HG02973 (cell line): Measurements from ENCODE around the gene CCDC81.
"Not testable (repeated sequence)": the region's sequence is repeated elsewhere in the genome, so short reads cannot be mapped to it uniquely, and the experiment has no call there.

ENCODE experiments used
- ATAC-seq: cut with Tn5 transposase; IDR thresholded peaks from one replicate; pipeline ENCODE4 v1.9.1; 2021; ENCODE audit warnings: moderate library complexity; ENCODE audit not compliant: unreplicated experiment

Gene CCDC81

DNA sequence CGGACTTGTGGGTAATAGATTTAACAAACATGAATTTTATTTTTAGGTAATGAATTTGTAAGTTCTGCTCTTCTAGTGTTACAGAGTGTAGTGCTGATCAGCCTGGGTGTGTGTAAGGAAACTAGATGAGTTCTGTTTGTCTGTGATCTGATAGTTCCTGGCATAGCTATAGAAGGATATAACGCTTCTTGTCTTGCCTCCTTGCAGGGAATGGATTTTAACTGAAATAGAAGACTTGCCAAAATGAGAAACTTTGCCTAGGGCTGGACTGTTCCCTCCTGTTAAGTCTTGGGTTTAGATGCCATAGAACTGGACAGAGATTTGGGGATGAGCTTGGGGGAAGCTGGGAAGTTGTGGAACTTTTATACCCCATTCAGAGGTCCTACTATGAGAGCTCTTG is 11.6 kb downstream of the CCDC81 start:
- no peak for ATAC-seq

DNA sequence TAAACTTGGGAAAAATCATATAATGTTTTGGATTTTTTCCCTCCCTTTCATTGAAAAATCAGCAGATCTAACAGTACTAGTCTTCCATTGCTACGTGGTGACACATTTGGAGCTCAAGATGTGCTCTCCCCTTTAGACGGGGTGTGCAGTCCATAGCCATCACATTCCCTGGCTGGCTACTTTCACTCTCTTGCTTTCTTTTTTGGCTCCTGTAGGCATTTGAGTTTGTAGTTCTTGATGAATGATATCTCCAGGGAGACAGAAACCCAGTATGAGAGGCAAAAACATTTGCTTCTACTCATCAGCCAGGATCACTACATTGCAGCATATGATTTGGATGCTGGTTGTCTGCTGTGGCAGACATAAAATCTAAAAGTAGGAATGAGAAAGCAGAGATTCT is 12.1 kb downstream of the CCDC81 start:
- no peak for ATAC-seq

DNA sequence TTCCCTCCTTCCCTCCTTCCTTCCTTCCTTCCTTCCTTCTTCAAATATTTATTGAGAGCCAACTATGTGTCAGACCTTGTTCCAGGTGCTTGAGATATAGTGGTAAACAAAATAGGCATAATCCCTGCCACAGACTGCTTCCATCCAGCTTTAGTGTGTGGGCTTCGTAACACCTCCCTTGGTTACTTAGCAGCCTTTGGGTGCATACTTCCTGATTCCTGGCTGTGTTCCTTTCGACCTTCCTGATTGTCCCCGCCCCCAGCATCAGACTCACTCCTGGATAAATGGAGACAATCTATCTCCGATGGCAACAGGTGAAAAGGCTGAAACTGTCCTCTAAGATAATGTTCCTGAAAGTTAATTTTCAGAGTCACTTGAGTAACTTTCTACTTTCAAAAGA is 13.5 kb downstream of the CCDC81 start:
- no peak for ATAC-seq

GRCh38 chr11:86390487-86390886 is 15.8 kb downstream of the CCDC81 start:
- no peak for ATAC-seq

DNA sequence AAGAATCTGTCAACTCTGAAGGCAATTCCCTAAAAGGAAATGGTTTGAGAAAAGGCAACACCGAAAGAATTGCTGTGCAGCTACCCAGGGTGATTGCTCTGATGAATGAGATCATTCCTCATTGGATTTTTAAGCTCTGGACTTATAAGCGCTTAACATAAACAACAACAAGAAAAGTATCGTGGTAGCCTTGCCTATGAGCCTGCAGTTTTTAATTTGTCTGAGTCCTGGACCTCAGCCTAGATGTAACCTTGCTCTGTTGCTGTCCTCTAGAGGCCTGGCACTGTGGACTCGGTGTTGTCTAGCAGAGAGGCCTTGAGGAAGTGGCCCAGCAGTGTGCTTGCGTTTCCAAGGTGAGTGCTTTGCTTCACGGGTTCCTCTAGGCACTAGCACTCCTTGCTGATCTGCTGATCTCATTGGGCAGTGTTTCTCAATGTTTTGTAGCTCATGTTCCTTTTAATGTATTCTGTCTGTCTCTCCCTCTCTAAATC is 20.4 kb downstream of the CCDC81 start:
- ATAC-seq = no peak

DNA sequence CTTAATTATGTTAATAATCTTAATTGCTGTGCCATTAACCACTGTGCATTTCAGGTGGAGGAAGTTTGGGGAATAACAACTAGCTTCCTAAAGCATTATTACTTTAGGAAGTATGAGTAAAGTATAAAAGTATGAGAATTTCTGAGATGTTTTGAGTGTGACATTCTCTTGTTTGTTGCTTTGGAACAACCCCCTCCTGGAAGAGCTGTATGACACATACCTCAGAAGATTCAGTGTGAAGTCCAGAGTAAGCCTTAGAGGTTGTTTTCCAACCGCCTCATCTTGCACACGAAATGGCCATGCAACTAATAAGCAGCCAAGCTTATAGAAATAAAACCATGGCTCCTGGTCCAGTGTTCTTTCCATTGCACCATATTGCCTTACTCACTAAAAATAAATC is 21.7 kb downstream of the CCDC81 start:
- no peak for ATAC-seq

GRCh38 chr11:86397351-86397750 is 22.7 kb downstream of the CCDC81 start:
- no peak for ATAC-seq

GRCh38 chr11:86398106-86398505 is 23.4 kb downstream of the CCDC81 start:
- no peak for ATAC-seq

DNA sequence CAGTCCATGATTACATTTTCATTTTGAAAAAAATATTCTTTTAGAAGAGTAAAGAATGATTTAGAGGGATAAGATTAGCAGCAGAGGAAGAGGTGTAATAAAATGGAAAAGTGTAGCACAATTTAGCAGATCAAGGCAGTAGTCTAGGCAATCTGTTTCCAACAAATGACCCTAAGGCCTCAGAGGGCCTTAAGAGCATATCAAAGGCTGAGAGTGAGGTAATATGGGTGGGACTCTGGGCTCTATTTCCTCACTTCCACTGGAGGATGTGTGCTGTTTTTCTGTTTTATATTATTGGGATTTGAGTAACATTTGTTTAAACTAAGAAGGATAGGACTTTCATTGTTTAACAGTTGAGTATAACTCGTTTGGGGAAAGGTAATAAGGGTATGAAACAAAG is 28.8 kb downstream of the CCDC81 start:
- ATAC-seq = no peak

GRCh38 chr11:86408845-86409244 is 34.2 kb downstream of the CCDC81 start:
- no peak for ATAC-seq

GRCh38 chr11:86414032-86414431 is 39.3 kb downstream of the CCDC81 start:
- ATAC-seq = no peak

GRCh38 chr11:86415026-86415425 is 40.3 kb downstream of the CCDC81 start:
- ATAC-seq = no peak

- no peak for ATAC-seq
These were observed 41.8 kb downstream of the CCDC81 start for GRCh38 chr11:86416494-86416893.

DNA sequence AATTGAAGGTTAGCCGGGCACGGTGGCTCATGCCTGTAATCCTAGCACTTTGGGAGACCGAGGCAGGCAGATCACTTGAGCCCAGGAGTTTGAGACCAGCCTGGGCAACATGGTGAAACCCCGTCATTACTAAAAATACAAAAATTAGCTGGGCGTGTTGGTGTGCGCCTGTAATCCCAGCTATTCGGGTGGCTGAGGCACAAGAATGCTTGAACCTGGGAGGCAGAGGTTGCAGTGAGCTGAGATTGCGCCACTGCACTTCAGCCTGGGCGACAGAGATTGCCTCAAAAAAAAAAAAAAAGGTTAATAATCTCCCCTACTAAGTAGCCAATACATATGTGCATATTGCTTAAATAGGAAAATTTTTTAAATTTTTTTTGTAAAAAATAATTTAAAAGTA is 42.3 kb downstream of the CCDC81 start:
- not testable (repeated sequence) for ATAC-seq

DNA sequence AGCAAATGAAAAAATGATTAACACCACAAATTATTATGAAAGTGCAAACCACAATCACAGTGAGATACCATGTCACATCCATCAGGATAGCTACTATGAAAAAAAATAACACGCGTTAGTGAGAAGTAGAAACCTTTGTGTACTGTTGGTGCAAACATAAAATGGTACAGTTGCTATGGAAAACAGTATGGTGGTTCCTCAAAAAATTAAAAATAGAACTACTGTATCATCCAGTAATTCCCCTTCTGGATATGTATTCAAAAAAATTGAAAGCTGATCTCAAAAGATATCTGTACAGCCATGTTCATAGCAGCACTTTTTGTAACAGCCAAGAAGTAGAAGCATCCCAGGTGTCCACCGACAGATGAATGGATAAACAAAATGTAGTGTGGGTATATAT is 43.4 kb downstream of the CCDC81 start:
- no peak for ATAC-seq

GRCh38 chr11:86418513-86418912 is 43.8 kb downstream of the CCDC81 start:
- no peak for ATAC-seq

GRCh38 chr11:86418917-86419316 is 44.2 kb downstream of the CCDC81 start:
- ATAC-seq = peak; percentile 46

DNA sequence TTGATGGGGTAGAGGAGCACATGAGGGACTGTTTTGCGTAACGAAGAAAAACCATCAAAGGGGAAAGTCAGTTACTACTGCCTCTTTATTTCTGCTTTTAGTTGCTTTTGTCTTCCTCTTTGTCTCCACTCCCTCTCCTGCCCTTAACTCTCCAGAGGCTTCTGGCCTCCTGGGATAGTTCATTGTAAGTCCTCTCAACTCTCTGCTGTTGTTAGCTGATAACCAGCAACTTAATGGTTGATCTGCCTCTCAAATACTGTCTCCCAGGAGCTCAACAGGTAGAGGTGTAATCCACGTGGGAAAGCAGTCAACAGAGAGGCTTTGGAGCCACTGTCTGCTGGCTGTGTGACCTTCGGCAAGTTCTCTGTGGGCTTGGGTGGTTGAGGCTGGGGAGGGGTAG is 47.3 kb downstream of the CCDC81 start:
- ATAC-seq = no peak

- no peak for ATAC-seq
These were observed 47.7 kb downstream of the CCDC81 start for GRCh38 chr11:86422371-86422770.

GRCh38 chr11:86423488-86423887 is 48.8 kb downstream of the CCDC81 start:
- not testable (repeated sequence) for ATAC-seq

- no peak for ATAC-seq
These were observed 52.8 kb downstream of the CCDC81 start for GRCh38 chr11:86427441-86427840.

DNA sequence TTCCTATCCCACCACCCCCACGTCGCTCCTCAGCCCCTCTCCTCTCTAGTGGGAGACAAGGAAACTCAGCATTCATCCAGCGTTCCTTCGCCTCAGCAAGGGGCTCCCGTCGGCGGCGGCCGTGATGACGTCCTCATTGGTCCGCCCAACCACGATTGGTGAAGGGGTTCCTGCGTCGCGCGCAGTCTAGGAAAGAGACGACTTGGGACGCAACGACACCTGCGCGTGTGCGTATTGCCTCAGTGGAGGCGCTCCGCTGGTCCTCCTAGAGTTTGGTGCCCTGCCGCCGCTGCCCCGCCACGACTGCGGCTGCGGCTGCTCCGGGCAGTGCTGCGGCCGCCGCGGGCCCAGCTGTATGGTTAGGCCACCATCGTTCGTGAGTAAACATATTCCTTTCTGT is 56.6 kb downstream of the CCDC81 start:
- no peak for ATAC-seq

DNA sequence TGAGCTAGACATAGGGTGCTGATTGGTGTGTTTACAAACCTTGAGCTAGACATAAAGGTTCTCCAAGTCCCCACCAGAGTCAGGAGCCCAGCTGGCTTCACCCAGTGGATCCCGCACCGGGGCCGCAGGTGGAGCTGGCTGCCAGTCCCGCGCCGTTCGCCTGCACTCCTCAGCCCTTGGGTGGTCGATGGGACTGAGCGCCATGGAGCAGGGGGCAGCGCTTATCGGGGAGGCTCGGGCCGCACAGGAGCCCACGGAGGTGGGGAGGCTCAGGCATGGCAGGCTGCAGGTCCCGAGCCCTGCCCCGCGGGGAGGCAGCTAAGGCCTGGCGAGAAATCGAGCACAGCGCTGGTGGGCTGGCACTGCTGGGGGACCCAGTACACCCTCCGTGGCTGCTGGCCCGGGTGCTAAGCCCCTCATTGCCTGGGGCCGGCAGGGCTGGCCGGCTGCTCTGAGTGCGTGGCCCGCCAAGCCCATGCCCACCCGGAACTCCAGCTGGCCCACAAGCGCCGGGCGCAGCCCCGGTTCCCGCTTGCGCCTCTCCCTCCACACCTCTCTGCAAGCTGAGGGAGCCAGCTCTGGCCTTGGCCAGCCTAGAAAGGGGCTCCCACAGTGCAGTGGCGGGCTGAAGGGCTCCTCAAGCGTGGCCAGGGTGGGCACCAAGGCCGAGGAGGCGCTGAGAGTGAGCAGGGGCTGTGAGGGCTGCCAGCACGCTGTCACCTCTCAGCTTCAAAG is 58.8 kb downstream of the CCDC81 start:
- not testable (repeated sequence) for ATAC-seq
